HG03460 (cell line): ENCODE data around the gene RBM47.
A peak's percentile ranks its signal among the peaks of the same experiment; 100 is the strongest.

Experiments used
- ATAC-seq: cut with Tn5 transposase; IDR thresholded peaks from one replicate; pipeline ENCODE4 v1.9.1; 2021; ENCODE audit not compliant: unreplicated experiment

RBM47 gene

GRCh38 chr4:40502220-40502619 is 127.4 kb downstream of the RBM47 start:
- no peak for ATAC-seq

GRCh38 chr4:40500781-40501180 is 128.9 kb downstream of the RBM47 start:
- ATAC-seq = no peak

DNA sequence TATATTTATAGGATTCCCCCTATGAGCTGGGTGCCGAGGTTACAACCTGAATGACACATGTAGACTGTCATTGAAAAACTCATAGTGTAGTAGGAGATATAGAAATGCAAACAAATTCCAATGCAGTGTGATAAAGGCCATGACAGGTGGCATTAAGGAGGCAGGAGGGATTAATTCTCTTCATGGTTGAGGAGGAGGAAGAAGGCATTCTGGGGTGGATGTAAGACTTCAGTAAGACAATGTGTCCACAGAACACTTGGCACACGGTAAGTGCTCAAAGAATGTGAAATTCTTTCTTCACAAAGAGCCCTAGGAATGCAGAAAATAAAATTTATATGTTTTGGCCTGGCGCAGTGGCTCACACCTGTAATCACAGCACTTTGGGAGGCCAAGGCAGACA is 136.5 kb downstream of the RBM47 start:
- no peak for ATAC-seq

DNA sequence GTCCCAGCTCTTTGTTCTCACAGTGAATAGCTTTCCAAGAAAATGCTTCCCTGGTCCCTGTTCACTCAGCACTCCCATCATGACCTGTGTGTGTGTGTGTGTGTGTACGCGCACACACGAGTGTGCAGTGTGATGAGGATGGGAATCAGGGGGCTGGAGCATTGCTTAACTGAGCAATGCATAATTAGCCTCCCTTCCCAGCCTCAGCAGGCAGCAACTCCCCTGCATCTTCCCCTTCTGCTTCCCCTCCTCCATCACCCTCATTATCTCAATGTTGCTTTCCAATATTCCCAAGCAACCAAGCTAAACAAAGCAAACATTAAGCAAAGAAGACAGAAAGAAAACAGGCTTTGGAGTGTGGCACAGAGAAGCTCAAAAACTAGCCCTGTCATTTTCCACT is 137.0 kb downstream of the RBM47 start:
- no peak for ATAC-seq

- ATAC-seq = no peak
Observed at GRCh38 chr4:40490481-40490880, 139.2 kb downstream of the RBM47 start.

DNA sequence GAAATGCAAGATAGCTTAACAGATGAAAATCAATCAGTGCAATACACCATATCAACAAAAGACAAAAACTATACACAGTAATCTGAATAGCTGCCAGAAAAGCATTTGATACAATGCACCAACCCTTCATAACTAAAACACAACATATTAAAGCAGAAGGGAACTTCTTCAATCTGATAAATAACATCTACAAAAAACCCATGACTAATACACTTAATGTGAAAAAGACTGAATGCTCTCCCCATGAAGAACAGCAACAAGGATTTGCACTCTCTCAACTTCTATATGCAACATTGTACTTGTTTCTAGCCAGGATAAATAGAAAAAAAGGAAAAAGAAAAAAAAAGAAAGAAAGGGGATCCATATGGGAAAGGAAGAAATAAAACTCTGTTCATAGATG is 139.7 kb downstream of the RBM47 start:
- no peak for ATAC-seq

DNA sequence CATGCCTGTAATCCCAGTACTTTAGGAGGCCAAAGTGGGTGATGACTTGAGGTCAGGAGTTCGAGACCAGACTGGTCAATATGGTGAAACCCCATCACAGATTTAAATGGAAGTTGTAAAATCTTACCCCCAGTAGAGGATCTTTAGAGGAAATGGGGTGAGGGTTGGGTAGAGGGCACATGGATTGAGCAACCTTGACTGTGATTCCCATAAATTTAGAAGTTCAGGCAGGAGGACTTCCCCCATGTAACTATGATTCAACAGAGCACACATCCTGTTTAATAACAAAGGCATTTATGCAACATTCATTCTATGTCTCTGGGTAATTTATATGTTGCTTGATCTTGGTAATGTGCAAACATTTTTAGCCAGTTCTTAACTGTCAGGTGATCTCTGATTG is 143.1 kb downstream of the RBM47 start:
- ATAC-seq = no peak

DNA sequence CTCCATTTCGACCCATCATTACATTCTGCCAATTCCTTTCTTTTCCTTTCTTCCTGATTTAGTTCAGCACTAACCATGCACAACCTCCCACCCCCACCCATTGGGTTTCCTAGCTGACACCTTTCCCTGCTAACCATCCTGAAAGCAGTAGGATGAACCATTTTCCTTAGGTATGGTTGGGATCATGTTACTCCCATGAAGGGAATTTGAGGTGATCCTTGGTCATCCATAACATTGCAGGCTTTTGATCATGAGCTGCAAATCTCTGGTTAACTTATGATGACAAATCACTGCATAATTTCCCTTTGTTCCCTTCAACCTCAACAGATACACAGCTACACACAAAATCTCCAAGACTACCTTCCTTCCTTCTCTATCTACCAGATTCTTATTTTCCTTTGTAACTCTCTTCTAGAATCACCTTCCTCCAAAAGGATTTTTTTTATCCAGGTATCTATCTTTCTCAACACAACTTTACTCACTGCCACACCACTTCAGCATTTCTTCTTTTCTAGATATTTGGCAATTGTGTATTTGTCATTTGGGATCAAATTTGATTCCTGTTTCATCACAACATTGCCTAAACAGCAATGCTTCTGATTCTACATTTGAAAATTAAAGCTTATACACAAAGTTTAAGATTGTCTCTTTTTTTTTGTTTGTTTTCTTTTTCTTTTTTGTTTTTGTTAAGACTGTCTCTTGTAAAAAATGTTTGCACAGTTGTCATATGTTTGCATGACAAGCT is 145.1 kb downstream of the RBM47 start:
- ATAC-seq = no peak

DNA sequence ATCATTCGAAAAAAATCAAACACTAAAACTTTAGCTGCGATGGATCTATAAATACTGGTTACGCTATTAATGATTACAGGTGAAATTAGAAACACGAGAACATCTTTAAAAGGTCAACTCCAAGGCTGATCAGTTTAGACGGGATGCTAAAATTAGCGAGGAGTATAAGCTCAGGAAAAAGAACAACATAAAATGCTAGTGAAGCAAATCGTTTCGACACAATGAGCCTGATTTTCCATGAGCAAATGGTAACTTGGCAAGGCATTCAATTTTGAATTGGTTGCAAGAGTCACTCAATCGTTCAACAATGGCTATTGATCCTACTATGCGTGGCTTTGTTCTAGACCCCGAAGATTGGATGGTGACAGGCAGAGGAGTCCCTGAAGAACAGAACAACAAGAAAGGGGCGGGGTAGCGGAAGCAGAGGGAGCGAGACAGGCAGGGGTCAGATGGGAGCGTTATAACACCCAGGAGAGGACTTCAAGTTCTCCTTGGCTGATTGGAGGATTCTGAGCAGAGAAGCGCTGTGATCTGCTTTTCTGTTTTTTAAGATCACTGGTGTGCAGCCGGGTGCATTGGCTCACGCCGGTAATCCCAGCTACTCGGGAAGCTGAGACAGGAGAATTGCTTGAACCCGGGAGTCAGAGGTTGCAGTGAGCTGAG is 146.5 kb downstream of the RBM47 start:
- ATAC-seq = no peak

DNA sequence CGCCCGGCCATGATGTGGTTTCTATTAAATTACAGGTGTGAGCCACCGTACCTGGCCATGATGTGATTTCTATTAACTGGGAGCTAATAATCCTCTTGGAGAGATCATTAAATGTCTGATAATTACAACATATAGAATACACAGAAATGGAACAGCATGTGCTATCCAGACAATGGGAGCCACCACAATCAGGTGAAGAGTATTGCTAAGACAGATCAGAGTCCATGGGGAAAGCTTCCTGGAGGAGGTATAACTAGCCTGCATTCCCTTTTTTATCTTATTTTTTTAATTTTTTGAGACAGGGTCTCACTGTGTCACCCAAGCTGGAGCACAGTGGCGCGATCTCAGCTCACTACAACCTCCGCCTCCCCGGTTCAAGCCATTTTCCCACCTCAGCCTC is 147.7 kb downstream of the RBM47 start:
- ATAC-seq = no peak

DNA sequence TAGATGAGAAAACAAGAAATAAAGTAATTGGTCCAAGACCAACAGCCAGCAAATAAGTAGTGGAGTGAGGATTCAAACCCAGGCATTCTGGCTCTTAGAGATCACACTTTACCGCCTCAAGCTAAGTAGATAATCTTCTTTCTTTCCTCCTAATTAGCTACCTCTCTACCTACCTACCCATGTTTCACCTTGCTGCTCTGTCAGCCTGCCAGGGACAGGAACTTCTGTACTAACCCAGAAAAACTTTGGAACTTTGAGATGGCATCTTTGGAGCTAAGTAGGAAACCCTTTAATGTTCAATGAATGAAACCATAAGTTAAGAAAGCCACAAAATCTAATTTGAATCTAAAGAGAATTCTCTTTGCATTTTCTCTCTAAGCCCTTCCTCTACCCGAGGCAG is 149.4 kb downstream of the RBM47 start:
- no peak for ATAC-seq

- ATAC-seq = no peak
Observed at GRCh38 chr4:40479378-40479777, 150.3 kb downstream of the RBM47 start.

GRCh38 chr4:40475609-40476008 is 154.1 kb downstream of the RBM47 start:
- no peak for ATAC-seq

DNA sequence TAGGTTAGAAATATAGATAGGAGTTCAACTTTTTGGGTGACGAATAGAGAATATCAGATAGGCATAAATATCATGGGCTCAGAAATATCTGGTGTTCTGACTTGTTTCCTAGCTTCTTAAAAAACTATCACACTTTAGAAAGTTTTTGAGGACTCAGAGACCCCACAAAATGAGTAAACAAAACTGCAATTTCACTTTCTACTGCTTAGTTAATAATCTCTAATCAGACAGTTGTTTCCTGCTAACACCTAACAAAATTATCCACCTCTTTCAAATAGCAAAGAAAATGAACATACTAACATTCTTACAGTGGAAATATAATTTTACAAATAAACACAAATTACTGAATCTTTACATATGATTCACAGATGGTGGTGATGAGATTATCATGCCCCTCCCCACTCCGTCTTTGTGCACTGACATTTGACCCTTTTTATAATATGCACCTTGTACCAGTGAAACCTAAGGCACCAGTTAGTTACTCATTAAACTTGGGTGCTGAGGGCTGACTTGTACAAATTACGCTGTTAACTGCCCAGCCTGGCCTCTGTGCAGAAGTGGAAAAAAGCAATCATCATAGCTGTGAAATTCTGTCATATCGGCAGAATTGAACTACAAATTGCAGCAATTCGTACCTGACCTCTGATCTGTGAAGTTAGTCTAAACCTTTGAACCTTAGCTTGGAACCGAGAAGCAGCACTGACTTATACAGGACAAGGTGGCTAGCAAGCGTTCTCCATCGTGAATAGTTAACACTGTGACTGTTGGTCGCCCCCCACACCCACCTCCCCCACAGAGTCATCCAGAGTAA is 155.9 kb downstream of the RBM47 start:
- peak; percentile 81 for ATAC-seq

GRCh38 chr4:40471923-40472322 is 157.7 kb downstream of the RBM47 start:
- no peak for ATAC-seq

DNA sequence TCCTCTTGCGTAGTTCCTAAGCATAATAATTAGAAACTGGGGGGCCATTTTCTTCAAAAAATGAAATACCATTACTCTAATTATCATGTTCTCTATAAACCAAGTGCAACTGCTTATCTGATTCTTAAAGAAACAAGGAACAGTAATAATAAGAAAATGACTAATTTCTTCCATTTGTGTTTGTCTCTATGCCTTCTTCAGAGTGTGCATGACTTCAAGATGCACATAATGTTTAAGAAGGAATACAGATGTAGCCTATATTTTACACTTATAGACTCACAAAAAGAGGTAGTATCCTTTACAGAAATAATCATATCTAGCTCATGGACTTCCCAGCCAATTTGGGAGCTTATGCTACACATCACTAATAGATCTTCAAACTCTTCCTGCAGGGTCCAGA is 162.9 kb downstream of the RBM47 start:
- ATAC-seq = no peak

DNA sequence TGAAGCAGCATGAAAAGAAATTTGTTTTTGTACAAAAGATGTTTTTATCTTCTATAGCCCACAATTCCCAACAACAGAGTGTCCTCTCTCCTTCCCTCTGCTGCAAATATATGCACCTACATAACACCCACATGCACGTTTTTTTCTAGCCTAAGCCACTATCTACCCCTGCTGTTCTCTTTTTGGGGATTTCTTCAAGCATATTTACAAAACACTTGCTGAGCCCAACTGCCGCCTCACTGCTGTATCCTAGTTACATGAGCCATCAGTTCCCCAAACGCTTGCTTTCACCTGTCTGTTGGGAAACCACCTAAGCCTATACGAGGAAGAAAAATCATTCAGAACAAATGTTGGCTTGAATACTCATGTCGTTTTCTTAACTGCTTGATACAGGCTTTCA is 167.3 kb downstream of the RBM47 start:
- ATAC-seq = peak; percentile 74

DNA sequence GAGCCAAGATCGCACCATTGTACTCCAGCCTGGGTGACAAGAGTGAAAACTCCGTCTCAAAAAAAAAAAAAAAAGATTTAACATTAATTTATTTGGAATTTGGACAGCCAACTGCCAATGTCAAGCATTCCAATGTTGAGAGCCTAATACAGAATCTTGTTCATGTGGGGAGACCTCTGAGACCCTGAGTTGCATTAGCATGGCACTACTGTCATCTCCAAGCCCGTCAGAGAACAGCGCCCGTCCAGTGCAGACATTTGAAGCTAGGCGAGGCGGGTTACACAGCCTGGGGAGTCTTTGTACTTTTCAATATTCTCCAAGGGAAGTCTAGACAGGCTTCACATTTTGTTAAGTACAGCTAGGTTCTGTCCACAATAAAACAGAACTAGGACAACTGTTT is 167.8 kb downstream of the RBM47 start:
- ATAC-seq = no peak

DNA sequence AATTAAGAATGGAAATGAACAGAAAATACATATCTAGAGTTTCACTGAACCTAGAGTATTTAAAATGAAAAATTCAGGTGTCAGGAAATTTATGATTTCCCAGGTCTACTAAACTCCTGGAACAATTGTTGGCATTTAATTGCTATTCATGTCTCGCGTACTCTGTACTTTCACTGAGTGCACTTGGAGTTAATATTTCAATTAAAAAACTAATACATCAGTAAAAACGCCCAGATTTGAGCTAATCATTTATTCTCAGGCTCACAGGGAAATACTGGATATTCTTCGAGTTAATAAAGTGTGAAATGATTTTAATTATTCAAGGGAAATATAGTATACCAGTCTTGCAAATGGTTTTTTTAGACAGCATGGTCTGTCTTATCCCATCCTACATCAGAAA is 168.6 kb downstream of the RBM47 start:
- ATAC-seq = no peak

DNA sequence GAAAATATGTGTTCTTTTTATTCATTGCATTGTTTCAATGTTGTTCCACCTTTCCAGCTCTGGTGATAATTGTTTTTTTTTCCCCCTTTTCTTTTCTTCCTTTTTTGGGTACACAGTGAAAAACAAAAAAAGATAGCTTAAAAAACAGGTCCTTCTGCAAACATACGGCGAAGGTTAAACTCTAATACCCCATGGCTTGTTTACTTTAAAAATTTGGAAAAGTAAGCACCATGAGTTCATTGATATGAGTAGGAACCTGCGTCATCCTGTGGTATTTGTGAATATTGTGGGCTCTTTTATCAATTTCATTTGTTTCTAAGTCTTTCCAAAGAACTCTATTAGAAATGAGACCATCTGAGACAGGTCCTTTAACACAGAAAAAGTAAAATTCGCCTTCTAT is 171.0 kb downstream of the RBM47 start:
- ATAC-seq = no peak

DNA sequence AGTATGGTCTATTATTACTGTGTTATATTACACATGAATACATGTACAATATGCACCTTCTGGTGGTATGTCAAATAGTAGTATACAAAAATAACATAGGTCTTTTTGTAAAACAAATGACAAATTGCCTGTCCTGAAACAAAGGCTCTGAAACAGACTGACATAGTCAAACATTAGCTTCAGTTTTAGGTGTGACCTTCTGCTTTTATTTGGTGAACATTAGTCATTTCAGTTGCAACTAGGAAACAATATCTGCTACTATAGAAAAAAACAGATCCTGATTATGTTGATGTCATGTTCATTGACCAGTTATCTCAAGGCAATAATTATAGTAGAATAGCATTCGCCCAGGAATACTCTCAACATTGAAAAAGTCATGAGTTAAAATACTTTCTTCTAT is 171.6 kb downstream of the RBM47 start:
- ATAC-seq = peak; percentile 44

GRCh38 chr4:40455340-40455902 is 174.2 kb downstream of the RBM47 start:
- ATAC-seq = no peak
